Thyroid gland (tissue), 4 donors: ENCODE measurements around the gene TIMD4.

Experiments
- CTCF ChIP-seq, 6 experiments: fragments of 200-600 bp in 3 of 6; fragments of 450-650 bp in 3 of 6; sonication (generic) in 3 of 6; IDR thresholded peaks; one replicate each; pipeline ENCODE4 v1.5.1; 2016 to 2019; ENCODE audit warnings: antibody characterized with exemption in 6 of 6, mild to moderate bottlenecking in 2 of 6, inconsistent platforms in 1 of 6, moderate library complexity in 1 of 6
- POLR2A ChIP-seq, 2 donors: fragments of 450-650 bp; IDR thresholded peaks; one replicate each; pipeline ENCODE4 v1.6.1; 2017; ENCODE audit warnings: antibody characterized with exemption in 2 of 2, mild to moderate bottlenecking in 2 of 2, moderate library complexity in 1 of 2

DNA sequence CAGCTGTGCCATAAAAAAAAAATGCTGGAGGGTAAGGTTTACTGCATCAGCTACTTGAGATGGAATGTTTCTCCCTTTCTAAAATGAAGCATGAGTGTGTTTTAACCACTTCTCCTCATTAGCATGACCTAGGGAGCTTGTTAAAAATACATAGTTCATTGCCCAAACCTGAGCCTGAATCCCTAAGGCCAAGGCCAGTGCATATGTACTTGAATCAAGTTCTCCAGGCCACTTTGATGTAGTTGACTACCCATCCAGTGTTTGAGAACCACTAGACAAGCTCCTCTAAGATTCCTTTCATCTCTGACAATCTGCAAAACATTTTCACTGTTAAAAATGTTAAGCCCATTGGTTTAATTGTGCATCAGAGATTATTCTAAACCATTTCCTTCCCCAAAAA is 6.7 kb downstream of the TIMD4 start:
- no peak for TF ChIP-seq CTCF (IDR thresholded peaks at IDR 0.05)
- TF ChIP-seq POLR2A (IDR thresholded peaks at IDR 0.05), result no peak
